OCI-LY7 (cell line): ENCODE measurements around the gene CNOT6. TPM values are rescaled to one million over a fixed set of nuclear protein-coding genes. Genes with fewer than 3 reads are reported as not detected.
"Not testable (repeated sequence)": the region's sequence is repeated elsewhere in the genome, so short reads cannot be mapped to it uniquely, and the experiment has no call there.

Experiments
- BruUV-seq: library from RNA; stranded (reverse); fragments of 400-500 nt; replicated peaks from 2 replicates; lab custom pipeline; 2021; lab: Mats Ljungman, UMichigan
- CTCF ChIA-PET: fragments of 300-600 bp; sonication (Branson Sonifier 250); formaldehyde crosslinking; loops from one replicate; lab custom pipeline; 2022; ENCODE audit warnings: antibody characterized with exemption; ENCODE audit not compliant: unreplicated experiment; lab: Charles Lee
- POLR2A ChIA-PET: fragments of 300-600 bp; sonication (Branson Sonifier 250); formaldehyde crosslinking; loops from one replicate; lab custom pipeline; 2022; ENCODE audit warnings: antibody characterized with exemption; lab: Charles Lee
- DNase-seq: peaks from one replicate; pipeline ENCODE4 v3.0.0-alpha.2; 2015; ENCODE audit warnings: low spot score
- H2AFZ ChIP-seq: fragments of 200-600 bp; sonication (generic), shearing (Covaris generic); 2 replicates; pipeline ENCODE4 v1.6.1; 2014; ENCODE audit warnings: mild to moderate bottlenecking, antibody characterized with exemption, low read length, moderate library complexity
- H3K27ac ChIP-seq: fragments of 200-600 bp; sonication (generic); 2 replicates; pipeline ENCODE4 v1.5.1; 2014; ENCODE audit warnings: mixed run types, low read depth, mild to moderate bottlenecking, moderate library complexity, low read length, inconsistent platforms; ENCODE audit not compliant: poor library complexity, severe bottlenecking
- H3K36me3 ChIP-seq: fragments of 200-600 bp; sonication (generic); 2 replicates; pipeline ENCODE4 v1.6.1; 2014; ENCODE audit warnings: mild to moderate bottlenecking, antibody characterized with exemption, low read length, moderate library complexity, mixed read lengths; ENCODE audit not compliant: insufficient read depth
- H3K4me1 ChIP-seq: fragments of 200-600 bp; sonication (generic); 2 replicates; pipeline ENCODE4 v1.5.1; 2014; ENCODE audit warnings: mild to moderate bottlenecking, low read length; ENCODE audit not compliant: insufficient read depth, poor library complexity, severe bottlenecking
- H3K4me2 ChIP-seq: fragments of 200-600 bp; sonication (generic); 2 replicates; pipeline ENCODE4 v1.6.1; 2014; ENCODE audit warnings: mild to moderate bottlenecking, low read length
- H3K4me3 ChIP-seq: fragments of 200-600 bp; sonication (generic); 2 replicates; pipeline ENCODE4 v1.5.1; 2014; ENCODE audit warnings: mild to moderate bottlenecking, low read depth, low read length; ENCODE audit not compliant: poor library complexity, severe bottlenecking
- H3K79me2 ChIP-seq: fragments of 200-600 bp; sonication (generic); 2 replicates; pipeline ENCODE4 v1.6.1; 2016; ENCODE audit warnings: low read depth, mild to moderate bottlenecking, low read length, moderate library complexity, mixed read lengths; ENCODE audit not compliant: insufficient read depth
- H3K9me2 ChIP-seq: fragments of 200-600 bp; sonication (generic); 2 replicates; pipeline ENCODE4 v1.6.1; 2016; ENCODE audit warnings: mild to moderate bottlenecking, low read length, mixed read lengths; ENCODE audit not compliant: insufficient read depth
- H3K9me3 ChIP-seq: fragments of 200-600 bp; sonication (generic); 2 replicates; pipeline ENCODE4 v1.6.1; 2014; ENCODE audit warnings: mild to moderate bottlenecking, mixed run types, low read length, mixed read lengths
- H4K20me1 ChIP-seq: fragments of 200-600 bp; sonication (generic); 2 replicates; pipeline ENCODE4 v1.6.1; 2014; ENCODE audit warnings: mild to moderate bottlenecking, antibody characterized with exemption, low read length, moderate library complexity, mixed read lengths; ENCODE audit not compliant: insufficient read depth
- CTCF ChIP-seq: fragments of 200-600 bp; sonication (generic); conservative IDR thresholded peaks from 2 replicates; pipeline ENCODE4 v1.5.1; 2014; ENCODE audit warnings: mild to moderate bottlenecking, antibody characterized with exemption, low read length, moderate library complexity, mixed read lengths
- EZH2phosphoT487 ChIP-seq: fragments of 200-600 bp; sonication (generic); IDR thresholded peaks from 2 replicates; pipeline ENCODE4 v1.6.1; 2018; ENCODE audit warnings: low read depth, borderline replicate concordance, mild to moderate bottlenecking, mixed run types, antibody characterized with exemption, low read length, moderate library complexity, mixed read lengths
- intact Hi-C: fragments of 100-400 bp; cut with micrococcal nuclease; formaldehyde crosslinking; loops from one replicate; pipeline ENCODE4 v1.10.0; 2022; ENCODE audit not compliant: unreplicated experiment
- total RNA-seq, 2 experiments: library from RNA; depleted of rRNA in 1 of 2; stranded (reverse); fragments of >200 nt in 1 of 2; shearing (Covaris generic) in 1 of 2; gene quantifications; 2 replicates each; pipeline ENCODE4 v1.2.3, GENCODE V29; 2014 to 2022

Gene CNOT6
- total RNA-seq, 2 experiments from 2014 or later, result 9.4 to 30.1 TPM

- CTCF ChIA-PET, result no interaction called here
- Histone ChIP-seq H3K9me3 (no peaks in the 10 kb centered on the region), H3K27ac (no peak overlapping the region), H3K4me1 (no peaks in the 10 kb centered on the region), H3K79me2 (no peaks in the 10 kb centered on the region), H3K4me2 (no peak overlapping the region), H4K20me1 (no peaks in the 10 kb centered on the region), H2AFZ (no peak overlapping the region), H3K9me2 (no peaks in the 10 kb centered on the region), H3K4me3 (no peak overlapping the region), H3K36me3 (no peaks in the 10 kb centered on the region)
- BruUV-seq, result no TSS peak
- DNase-seq, result no peak
- POLR2A ChIA-PET, result interaction anchor here (0.6 kb wide), 1 partner anchor 431 kb away, joined by 3 read pairs; no protein-coding TSS in a partner anchor
- intact Hi-C loops, result no loop called here
- TF ChIP-seq EZH2phosphoT487 (no peak), CTCF (no peak)
Observed at GRCh38 chr5:180456792-180457191, 37.4 kb upstream of the CNOT6 start.

GRCh38 chr5:180458852-180459673 lies 35.1 kb upstream of the CNOT6 start:
- H3K79me2 ChIP-seq, CTCF ChIA-PET, BruUV-seq, POLR2A ChIA-PET, intact Hi-C loops, H3K4me3 ChIP-seq, DNase-seq, H3K9me2 ChIP-seq, H2AFZ ChIP-seq, H3K27ac ChIP-seq, H3K36me3 ChIP-seq, H3K9me3 ChIP-seq, H3K4me2 ChIP-seq, H4K20me1 ChIP-seq, H3K4me1 ChIP-seq: not testable (repeated sequence)

GRCh38 chr5:180459674-180460142 lies 34.5 kb upstream of the CNOT6 start:
- H3K27ac ChIP-seq, H3K4me3 ChIP-seq, H3K36me3 ChIP-seq, intact Hi-C loops, H3K79me2 ChIP-seq, H3K9me2 ChIP-seq, CTCF ChIA-PET, H3K4me2 ChIP-seq, BruUV-seq, DNase-seq, H2AFZ ChIP-seq, H4K20me1 ChIP-seq, H3K4me1 ChIP-seq, POLR2A ChIA-PET, H3K9me3 ChIP-seq: not testable (repeated sequence)
